RPMI8226 (cell line): ENCODE data around the gene MSI2.
"Not testable (repeated sequence)": the region's sequence is repeated elsewhere in the genome, so short reads cannot be mapped to it uniquely, and the experiment has no call there.

Experiments used
- DNase-seq: peaks from one replicate; pipeline ENCODE4 v3.0.0-alpha.2; 2015

Gene MSI2

DNA sequence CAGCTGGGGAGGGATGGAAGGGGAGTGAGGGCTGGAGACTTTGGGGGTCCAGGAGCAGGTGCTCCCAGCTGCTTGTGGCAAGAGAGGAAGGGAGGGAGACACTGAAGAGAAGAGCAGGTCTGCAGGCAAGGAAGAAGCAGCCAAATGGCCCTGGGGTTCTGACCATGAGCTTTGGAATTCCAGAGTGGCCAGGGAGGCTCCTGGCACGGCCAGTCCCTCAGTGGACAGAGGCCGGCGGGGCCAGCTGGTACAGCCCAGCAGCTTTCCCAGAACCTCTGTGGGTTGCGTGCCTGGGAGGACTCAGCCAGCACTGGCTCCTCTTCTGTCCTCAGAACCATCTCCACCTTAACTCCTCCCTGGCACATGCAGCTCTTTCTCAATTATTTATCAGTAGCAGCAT is 233.0 kb downstream of the MSI2 start:
- DNase-seq = no peak

GRCh38 chr17:57490111-57490845 is 234.0 kb downstream of the MSI2 start:
- no peak for DNase-seq

- DNase-seq = no peak
Measured at GRCh38 chr17:57490890-57491289, 234.6 kb downstream of the MSI2 start.

DNA sequence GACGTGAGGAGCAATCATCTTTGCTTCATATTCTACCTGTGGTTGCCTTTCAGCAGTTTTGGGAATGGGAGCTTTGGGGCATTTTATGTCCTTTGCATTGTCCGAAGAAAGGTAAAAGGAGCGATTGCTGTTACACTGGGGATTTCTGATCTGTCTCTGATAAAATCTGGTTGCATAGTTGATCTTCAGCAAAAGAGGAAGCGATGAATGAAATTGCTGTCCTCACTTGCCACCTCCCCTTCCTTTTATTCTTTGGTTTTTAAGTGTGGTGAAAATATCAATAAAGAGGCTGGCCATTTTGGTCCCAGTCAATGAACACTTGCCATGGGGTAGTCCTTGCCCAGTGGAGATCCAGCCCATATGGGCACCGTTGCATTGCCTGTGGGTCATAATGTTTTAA is 236.8 kb downstream of the MSI2 start:
- DNase-seq = no peak

GRCh38 chr17:57493625-57494024 is 237.3 kb downstream of the MSI2 start:
- no peak for DNase-seq

- no peak for DNase-seq
Measured at GRCh38 chr17:57494443-57494842, 238.1 kb downstream of the MSI2 start.

DNA sequence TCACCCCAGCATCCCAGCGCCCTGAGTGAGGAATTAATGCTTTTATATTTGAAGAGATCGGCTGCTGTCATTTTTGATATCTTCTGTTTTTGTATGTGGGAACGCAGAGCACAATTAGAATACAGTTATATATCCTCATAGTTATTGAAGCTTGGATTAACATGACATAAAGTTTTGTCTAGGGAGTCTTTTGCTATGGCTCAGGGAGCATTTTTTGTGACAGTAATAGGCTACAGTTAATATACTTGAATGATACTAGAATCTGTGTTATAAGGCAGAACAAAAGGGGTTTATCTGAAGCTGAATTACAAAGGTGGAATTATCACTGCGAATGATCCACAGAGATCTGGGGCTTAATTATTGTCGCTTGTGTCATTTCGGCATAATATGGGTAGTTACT is 239.4 kb downstream of the MSI2 start:
- DNase-seq = no peak

GRCh38 chr17:57496382-57496781 is 240.1 kb downstream of the MSI2 start:
- DNase-seq = no peak

DNA sequence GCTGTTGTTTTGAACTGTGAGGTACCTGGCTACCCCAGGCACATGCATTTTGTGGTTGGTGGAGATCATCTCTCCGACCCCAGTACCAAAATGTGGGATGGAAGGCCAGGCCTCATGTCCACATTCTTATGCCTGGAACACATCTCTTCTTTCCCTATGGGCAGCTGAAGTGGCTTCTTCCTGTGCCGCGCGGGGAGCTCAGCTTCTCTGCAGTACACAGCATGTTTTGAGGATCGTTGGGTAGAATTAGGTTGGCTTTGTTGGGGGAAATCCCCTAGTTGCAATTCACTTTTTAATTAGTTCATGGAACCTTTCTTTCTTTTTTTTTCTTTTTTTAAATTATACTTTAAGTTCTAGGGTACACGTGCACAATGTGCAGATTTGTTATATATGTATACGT is 242.1 kb downstream of the MSI2 start:
- DNase-seq = no peak

DNA sequence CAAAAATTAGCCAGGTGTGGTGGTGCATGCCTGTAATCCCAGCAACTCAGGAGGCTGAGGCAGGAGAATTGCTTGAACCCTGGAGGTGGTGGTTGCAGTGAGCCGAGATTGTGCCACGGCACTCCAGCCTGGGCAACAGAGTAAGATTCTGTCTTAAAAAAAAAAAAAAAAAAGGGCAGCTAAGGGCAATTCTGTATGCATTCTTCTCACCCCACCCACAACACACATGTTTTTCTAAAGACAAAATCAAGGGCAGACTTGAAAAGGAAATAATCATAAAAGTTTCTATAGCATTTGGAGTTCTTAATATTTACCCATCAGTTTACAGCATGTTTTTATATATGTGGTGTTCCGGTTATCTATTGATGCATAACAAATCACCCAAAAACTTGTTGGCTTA is 242.9 kb downstream of the MSI2 start:
- DNase-seq = not testable (repeated sequence)

DNA sequence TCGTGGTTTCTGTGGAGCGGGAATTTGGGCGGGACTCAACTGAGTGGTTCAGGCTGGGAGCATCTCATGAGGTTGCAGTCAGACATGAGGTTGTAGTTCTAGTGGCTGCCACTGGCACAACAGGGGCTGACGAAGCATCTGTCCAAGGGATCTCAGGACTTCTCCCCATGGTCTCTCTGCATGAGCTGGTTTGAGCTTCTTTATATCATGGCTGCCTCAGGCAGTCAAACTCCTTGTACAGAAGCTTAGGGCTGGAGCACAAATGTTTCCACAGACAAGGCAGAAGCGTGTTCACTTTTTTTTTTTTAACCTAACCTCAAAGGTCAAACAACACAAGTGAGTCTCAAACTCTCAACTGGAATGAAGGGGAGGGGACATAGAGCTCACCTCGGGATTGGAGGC is 243.3 kb downstream of the MSI2 start:
- no peak for DNase-seq

DNA sequence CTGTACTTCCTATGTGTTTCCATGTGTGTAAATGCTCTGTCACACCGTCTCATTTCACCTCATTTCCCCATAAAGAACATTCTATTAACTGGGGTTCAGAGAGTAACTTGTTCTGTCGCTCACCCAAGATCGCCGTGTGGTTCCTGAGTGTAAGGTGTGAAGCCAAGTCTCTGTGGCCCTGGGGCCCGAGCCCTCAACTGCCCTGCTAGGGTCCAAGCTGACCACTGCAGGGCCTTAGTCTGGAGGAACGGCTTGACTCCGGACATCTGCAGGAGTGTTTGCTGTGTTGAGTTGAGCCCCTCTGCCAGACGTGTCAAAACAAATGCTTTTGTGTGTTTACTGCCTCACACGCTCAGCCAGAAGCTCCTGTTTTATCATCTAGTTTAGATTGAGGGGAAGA is 244.7 kb downstream of the MSI2 start:
- no peak for DNase-seq

GRCh38 chr17:57502022-57502421 is 245.7 kb downstream of the MSI2 start:
- no peak for DNase-seq

DNA sequence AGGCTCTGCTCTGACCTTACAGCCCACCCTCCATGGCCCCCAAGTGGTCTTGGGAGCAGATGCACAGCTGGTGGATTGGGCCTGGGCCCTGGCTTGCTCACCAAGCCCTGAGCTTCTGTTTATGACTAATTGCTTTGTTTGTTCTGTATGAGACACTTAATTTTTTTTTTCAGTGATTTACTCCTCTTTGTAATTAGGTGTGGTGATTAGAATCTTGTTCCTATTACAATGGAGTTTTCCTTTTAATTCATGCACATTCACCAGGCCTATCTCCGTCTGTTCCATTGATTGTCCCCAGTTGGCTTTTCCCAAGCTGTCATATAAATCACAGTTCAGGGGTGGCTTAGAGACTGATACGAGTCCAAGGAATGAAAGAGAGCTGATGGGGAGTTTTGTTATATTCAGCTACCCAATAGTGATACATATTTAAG is 246.5 kb downstream of the MSI2 start:
- DNase-seq = no peak

DNA sequence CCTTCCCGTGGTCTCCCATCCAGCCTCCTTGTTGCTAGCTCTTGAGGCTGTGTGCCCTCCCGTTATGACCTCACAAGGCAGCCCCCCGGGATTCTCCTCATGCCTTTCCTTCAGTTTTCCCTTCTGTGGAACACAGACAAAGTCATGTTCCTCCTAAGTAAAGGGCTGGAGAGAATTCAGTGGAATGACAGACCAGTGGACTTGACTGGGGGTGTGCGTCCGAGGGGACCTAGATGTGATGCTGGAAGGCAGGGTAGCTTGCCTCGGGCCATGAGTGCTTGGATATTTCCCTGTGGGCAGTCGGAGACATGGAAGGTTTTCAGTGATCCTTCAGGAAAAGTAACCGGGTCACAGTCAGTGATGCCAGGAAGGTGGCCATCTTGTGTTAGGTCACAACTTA is 247.9 kb downstream of the MSI2 start:
- no peak for DNase-seq

DNA sequence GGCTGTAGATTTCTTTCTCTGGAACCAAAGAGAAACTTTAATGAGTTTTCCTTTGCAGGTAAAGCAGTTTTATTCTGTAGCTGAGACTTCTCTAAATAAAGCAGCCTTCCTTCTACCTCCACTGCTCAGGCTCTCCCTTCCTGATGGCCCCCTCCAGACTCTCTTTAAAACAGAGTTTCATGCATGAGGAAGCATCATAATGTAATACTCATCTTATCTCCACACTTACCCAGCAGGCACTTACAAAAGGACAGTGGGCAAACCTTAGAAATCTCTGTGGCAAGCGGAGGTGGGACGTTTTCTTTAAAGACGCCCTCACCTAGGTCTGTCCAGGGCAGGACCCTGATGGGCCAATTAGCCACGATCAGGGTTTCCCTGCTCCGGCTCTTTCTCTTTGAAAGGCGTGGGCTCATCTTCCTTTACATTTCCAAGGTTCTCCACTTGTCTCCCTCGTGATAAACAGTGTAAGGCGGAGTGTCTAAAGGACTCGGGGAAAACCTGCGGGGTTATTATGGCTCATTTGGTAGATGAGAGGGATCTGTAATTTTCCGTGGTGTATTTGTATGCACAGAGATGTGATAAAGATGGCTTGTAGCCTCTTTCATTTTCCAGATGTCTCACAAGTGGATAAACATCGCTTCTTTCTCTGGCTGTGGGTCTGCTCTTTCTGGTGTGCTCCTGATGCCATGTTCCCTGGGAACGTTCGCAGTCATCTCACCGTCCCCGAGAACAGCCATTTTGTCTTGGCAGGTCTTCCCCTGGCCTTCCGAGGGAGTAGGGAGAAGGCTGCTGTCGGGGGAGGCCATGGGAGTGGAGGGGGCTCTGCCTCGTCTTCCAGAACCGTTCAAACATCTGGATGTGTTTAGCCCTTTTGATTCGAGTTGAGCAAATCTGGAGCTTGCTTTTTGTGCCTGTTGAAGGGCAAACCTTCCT is 249.8 kb downstream of the MSI2 start:
- no peak for DNase-seq

DNA sequence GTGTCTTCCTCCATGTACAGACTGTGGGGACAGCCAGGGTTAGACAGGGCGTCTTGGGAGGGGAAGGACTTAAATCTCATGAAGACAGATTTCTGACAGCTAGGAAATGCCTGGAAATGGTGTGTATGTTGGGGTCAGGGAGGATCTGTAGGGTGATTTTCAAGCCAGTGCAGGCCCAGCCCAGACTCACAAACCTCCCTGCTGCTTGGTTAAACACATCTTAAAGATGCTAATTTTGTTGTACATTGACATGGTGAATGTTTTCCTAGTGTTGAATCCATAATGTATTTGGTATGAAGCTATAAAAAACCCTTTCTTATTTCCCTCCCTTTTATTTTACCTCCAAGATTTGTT is 250.4 kb downstream of the MSI2 start:
- no peak for DNase-seq

- DNase-seq = no peak
Measured at GRCh38 chr17:57507828-57508227, 251.5 kb downstream of the MSI2 start.

DNA sequence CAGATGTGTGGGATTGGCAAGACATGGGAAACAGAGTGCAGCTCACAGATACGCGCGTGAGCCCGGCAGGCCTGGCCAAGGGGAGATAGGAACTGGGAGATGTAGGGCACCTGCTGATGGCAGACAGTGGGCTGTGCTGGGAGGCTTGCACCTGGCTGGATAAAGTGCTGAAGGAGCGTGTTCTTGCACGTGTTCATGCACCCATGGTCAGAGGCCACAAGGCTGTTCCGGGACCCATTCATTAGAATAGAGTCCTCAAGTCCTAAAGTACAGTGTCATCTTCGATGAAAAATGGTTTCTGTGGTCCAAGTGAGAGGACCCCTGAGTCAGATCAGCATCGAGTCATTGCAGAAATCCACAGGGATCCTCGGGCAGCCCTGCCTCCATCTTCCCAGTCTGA is 252.3 kb downstream of the MSI2 start:
- peak; percentile 89 for DNase-seq

GRCh38 chr17:57511475-57512123 is 255.3 kb downstream of the MSI2 start:
- no peak for DNase-seq

DNA sequence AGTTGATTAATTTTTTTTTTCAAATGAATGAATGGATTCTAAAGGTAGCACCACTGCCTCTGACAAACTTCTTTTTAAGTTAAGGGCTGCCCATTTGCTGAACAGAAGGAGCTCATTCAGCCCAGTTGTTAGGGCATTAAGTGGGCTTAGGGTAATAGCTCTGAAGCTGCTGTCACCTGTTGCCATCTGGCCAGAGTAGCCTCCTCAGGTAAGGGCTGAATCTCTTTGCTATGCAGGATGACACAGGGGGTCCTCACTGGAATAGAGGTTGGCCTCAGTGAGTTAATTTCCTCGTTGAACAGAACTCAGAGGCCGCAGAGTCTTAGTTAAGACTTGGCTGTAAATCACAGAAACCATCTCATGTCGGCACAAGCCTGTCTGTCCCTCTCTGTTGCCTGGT is 255.9 kb downstream of the MSI2 start:
- DNase-seq = no peak

- DNase-seq = no peak
Measured at GRCh38 chr17:57512691-57513090, 256.4 kb downstream of the MSI2 start.

- DNase-seq = no peak
Measured at GRCh38 chr17:57513569-57513968, 257.2 kb downstream of the MSI2 start.

- DNase-seq = no peak
Measured at GRCh38 chr17:57514614-57515013, 258.3 kb downstream of the MSI2 start.
